Psoas muscle (tissue), 8 donors: ENCODE results near the gene TAOK3. TPM values are rescaled to one million over a fixed set of nuclear protein-coding genes. Genes with fewer than 3 reads are reported as not detected.
"Not testable (repeated sequence)": the region's sequence is repeated elsewhere in the genome, so short reads cannot be mapped to it uniquely, and the experiment has no call there.

Experiments
- ATAC-seq, 4 donors: fragments of 200-7000 bp; cut with Tn5 transposase; one replicate each; pipeline ENCODE4 v1.9.1; 2020; ENCODE audit warnings: moderate library complexity in 3 of 4, mild to moderate bottlenecking in 2 of 4
- DNase-seq, 2 donors: peaks; one replicate each; pipeline ENCODE4 v3.0.0-alpha.2; 2020
- H3K27ac ChIP-seq: fragments of 200-600 bp; one replicate; pipeline ENCODE4 v1.8.0; 2022
- H3K27me3 ChIP-seq, 3 donors: fragments of 200-600 bp in 1 of 3; one replicate each; pipeline versions ENCODE4 v1.6.1 to v1.8.0; 2013 to 2022; ENCODE audit warnings: low read length in 2 of 3, mild to moderate bottlenecking in 2 of 3, moderate library complexity in 1 of 3; ENCODE audit not compliant: insufficient read depth in 3 of 3
- H3K36me3 ChIP-seq, 2 donors: fragments of 200-600 bp in 1 of 2; one replicate each; pipeline versions ENCODE4 v1.6.1 to v1.8.0; 2013 to 2022; ENCODE audit warnings: low read depth in 1 of 2, mild to moderate bottlenecking in 1 of 2, moderate library complexity in 1 of 2; ENCODE audit not compliant: insufficient read depth in 1 of 2
- H3K4me1 ChIP-seq: fragments of 200-600 bp; one replicate; pipeline ENCODE4 v1.8.0; 2022
- H3K4me3 ChIP-seq: fragments of 200-600 bp; one replicate; pipeline ENCODE4 v1.8.0; 2022; ENCODE audit warnings: mild to moderate bottlenecking
- H3K9me3 ChIP-seq: fragments of 200-600 bp; one replicate; pipeline ENCODE4 v1.8.0; 2022
- WGBS, 3 donors: extraction: QIAGEN DNeasy Blood & Tissue Kit; methylation state at CpG; one replicate each; pipeline versions ENCODE4 v1.1.6 to v1.1.7; 2013; 5-methylcytosine and 5-hydroxymethylcytosine counted together
- intact Hi-C, 2 donors: fragments of 100-400 bp; cut with DNase I; formaldehyde crosslinking; loops; one replicate each; pipeline versions ENCODE4 v1.11.0 to v1.14.2; 2022
- polyA plus RNA-seq, 3 donors: library from polyadenylated mRNA; stranded (reverse); fragments of 200-250 nt; gene quantifications; one replicate each; pipeline ENCODE4 v1.2.3, GENCODE V29; 2013
- total RNA-seq, 4 donors: library from RNA; stranded (reverse); fragmentation: NEBNext Ultra II Directional in 2 of 4; extraction: Animal tissue kit (Norgen Biotek cat#: 25700) in 2 of 4; gene quantifications; one replicate each; pipeline versions ENCODE4 v1.2.1 to v1.2.4, GENCODE V29; 2021 to 2023
- TF ChIP-seq, protein P1 (sequence below): fragments of 200-600 bp; IDR thresholded peaks from one replicate; pipeline ENCODE4 v1.8.0; 2022; ENCODE audit warnings: antibody characterized with exemption
- donor health status: healthy with polysubstance abuse.
- donor health status: DM: no; HTN: no; CAD: no; lungs with moderate emphysema.
- donor health status: Bipolar disorder and iron deficiency.
- donor health status: healthy.
- donor health status: DM: yes; HTN: yes; CAD: no.
- donor health status: DM: no; HTN: no; CAD: no.
- donor health status: DM: no; HTN: no; CAD: no.
- donor health status: DM: yes; HTN: yes; CAD: no.

The TAOK3 gene
- total and polyA plus RNA-seq, 7 donors, result 6.5 to 22.2 (median 18.2) TPM

DNA sequence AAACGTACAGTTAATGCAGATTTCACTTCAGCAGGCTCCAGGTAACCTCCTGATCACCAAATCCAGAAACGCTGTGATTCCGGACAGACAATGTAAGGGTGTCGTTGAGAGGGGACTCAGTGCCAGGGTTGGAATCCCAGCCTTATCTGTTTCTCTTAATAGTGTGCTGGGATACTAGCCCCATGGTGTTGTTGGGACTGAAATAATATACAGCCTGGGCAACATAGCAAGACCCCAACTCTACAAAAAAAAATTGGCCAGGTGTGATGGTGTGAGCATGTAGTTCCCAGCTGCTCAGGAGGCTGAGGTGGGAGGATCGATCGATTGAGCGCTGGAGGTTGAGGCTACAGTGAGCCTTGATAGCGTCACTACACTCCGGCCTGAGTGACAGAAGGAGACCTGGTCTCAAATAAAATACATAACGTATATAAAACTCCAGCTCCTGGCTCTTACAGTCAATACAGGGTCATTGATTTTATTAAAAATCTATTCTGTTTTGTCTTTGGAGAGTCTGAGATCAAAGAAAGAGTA lies 235.5 kb downstream of the TAOK3 start:
- TF ChIP-seq, protein P1, sequence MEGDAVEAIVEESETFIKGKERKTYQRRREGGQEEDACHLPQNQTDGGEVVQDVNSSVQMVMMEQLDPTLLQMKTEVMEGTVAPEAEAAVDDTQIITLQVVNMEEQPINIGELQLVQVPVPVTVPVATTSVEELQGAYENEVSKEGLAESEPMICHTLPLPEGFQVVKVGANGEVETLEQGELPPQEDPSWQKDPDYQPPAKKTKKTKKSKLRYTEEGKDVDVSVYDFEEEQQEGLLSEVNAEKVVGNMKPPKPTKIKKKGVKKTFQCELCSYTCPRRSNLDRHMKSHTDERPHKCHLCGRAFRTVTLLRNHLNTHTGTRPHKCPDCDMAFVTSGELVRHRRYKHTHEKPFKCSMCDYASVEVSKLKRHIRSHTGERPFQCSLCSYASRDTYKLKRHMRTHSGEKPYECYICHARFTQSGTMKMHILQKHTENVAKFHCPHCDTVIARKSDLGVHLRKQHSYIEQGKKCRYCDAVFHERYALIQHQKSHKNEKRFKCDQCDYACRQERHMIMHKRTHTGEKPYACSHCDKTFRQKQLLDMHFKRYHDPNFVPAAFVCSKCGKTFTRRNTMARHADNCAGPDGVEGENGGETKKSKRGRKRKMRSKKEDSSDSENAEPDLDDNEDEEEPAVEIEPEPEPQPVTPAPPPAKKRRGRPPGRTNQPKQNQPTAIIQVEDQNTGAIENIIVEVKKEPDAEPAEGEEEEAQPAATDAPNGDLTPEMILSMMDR, result no peak
- H3K4me1 ChIP-seq, result peaks cover 8% of the 10 kb centered on the region
- H3K27ac ChIP-seq, result peak overlapping the region; percentile 90
- no peaks in the 10 kb centered on the region for H3K9me3 ChIP-seq
- no peaks in the 10 kb centered on the region for H3K27me3 ChIP-seq
- no peak for DNase-seq
- intact Hi-C loops, result no loop called here
- H3K4me3 ChIP-seq, result peak overlapping the region; percentile 92
- H3K36me3 ChIP-seq, result peaks cover 9 to 45% of the 10 kb centered on the region in 2 donors
- no peak for ATAC-seq
- 71 to 88% (median 77%) methylated on average over 10 of the region's 10 CpGs for WGBS, 3 donors

DNA sequence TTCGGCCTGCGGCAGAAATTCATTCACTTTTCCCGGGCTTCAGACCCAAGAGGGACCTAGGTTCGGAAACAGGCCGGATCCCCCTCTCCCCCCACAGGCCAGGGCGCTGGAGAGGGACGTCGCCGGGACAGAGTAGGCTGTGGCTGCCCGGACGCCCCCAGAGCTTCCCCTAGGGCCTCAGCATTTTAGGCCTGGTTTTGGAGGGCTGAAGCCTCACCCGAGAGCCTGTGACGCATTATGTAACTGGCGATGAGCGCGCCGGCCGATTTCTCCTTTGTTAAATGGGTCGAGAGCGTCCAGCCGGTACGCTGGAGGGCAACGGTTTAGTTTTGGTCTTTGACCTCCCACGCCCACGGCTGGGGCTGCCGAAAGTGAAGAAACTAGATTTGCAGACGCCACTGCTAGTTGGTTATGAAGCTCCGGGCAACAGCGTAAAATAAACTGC lies 236.1 kb downstream of the TAOK3 start:
- Histone ChIP-seq H3K27ac (peak overlapping the region; percentile 90), H3K27me3 (no peaks in the 10 kb centered on the region), H3K4me3 (peak overlapping the region; percentile 92), H3K36me3 (peaks cover 9 to 39% of the 10 kb centered on the region in 2 donors), H3K4me1 (peaks cover 8% of the 10 kb centered on the region), H3K9me3 (no peaks in the 10 kb centered on the region)
- DNase-seq (peak; percentile 49 to 74), ATAC-seq (peak; percentile 29 to 58 (median 40))
- 1 to 3% (median 2%) methylated on average over 27 to 29 of the region's 29 CpGs for WGBS, 3 donors
- TF ChIP-seq, protein P1, result no peak
- intact Hi-C loops, result no loop called here

DNA sequence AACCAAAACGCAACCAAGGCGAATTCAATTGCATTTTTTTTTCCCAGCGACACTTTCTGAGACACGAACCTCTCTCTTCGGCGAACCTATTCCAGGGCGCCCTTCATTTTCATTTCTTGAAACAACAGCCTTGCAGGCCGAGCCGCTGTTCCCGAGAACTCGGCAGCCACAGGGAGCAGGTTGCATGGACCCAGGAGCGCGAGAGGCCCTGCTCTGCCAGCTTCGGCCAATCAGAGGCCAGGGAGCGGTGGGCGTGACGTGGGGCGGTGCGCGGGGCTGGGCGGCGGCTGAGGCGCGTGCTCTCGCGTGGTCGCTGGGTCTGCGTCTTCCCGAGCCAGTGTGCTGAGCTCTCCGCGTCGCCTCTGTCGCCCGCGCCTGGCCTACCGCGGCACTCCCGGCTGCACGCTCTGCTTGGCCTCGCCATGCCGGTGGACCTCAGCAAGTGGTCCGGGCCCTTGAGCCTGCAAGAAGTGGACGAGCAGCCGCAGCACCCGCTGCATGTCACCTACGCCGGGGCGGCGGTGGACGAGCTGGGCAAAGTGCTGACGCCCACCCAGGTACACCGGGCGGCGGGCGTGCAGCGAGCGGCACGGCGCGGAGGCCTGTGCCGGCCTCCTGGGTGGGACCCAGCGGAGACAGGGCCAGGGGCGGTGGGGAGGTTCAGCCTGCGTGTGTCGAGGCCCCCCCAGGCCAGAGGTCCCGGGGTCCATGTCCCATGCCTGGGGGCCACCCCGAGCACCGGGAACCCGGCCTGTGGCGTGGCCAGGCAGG lies 236.7 kb downstream of the TAOK3 start, which contains the start of gene PEBP1:
TSS of gene PEBP1 (plus strand) at position 337 of the 771 bp plus-strand sequence. CDS start at position 423, 86 bp downstream.
- peak within 1 kb of the TSS; percentile 92 for H3K4me3 ChIP-seq
- 0 to 1% (median 1%) methylated on average over 52 to 70 of the region's 70 CpGs for WGBS, 3 donors
- intact Hi-C loops, result no loop called here
- peaks cover 8% of the 10 kb centered on the region for H3K4me1 ChIP-seq
- peak; percentile 94 to 98 (median 96) for ATAC-seq
- H3K27me3 ChIP-seq, result no peaks in the 10 kb centered on the region
- TF ChIP-seq, protein P1, result no peak
- H3K36me3 ChIP-seq, result peaks cover 6 to 33% of the 10 kb centered on the region in 2 donors
- no peaks in the 10 kb centered on the region for H3K9me3 ChIP-seq
- peak; percentile 95 to 97 for DNase-seq
- H3K27ac ChIP-seq, result peak within 1 kb of the TSS; percentile 90

DNA sequence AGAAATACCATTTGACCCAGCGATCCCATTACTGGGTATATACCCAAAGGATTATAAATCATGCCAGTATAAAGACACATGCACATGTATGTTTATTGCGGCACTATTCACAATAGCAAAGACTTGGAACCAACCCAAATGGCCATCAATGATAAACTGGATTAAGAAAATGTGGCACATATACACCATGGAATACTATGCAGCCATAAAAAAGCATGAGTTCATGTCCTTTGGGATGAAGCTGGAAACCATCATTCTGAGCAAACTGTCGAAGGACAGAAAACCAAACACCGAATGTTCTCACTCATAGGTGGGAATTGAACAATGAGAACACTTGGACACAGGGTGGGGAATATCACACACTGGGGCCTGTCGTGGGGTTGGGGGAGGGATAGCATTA lies 243.3 kb downstream of the TAOK3 start:
- intact Hi-C loops, result loop anchor here in 1 of 2 donors (10.0 kb wide), 1 partner anchor 245 kb away; the partner anchor contains the start of genes SUDS3 and TAOK3
- DNase-seq, H3K4me3 ChIP-seq, ATAC-seq, H3K36me3 ChIP-seq, H3K27me3 ChIP-seq, H3K4me1 ChIP-seq, H3K9me3 ChIP-seq, H3K27ac ChIP-seq: not testable (repeated sequence)
- 97 to 98% (median 97%) methylated on average over 5 of the region's 5 CpGs for whole genome bisulfite sequencing, 3 donors

DNA sequence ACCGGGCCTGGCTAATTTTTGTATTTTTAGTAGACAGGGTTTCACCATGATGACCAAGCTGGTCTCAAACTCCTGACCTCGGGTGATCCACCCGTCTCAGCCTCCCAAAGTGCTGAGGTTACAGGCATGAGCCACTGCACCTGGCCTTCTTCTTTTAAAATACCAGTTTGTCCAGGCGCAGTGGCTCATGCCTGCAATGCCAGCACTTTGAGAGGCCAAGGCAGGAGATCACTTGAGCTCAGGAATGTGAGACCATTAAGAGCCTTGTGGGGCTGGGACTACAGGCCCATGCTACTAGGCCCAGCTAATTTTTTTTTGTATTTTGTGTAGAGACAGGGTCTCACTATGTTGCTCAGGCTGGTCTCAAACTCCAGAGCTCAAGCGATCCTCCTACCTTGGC lies 244.8 kb downstream of the TAOK3 start:
- intact Hi-C loops, result loop anchor here in 1 of 2 donors (10.0 kb wide), 1 partner anchor 247 kb away; the partner anchor contains the start of genes SUDS3 and TAOK3
- H3K4me3 ChIP-seq, result no peak overlapping the region
- TF ChIP-seq, protein P1, result no peak
- ATAC-seq, result no peak
- DNase-seq, result no peak
- H3K36me3 ChIP-seq, result no peaks in the 10 kb centered on the region
- H3K27ac ChIP-seq, result no peak overlapping the region
- 88 to 96% (median 92%) methylated on average over 5 of the region's 5 CpGs for WGBS, 3 donors
- no peaks in the 10 kb centered on the region for H3K4me1 ChIP-seq
- no peaks in the 10 kb centered on the region for H3K9me3 ChIP-seq
- H3K27me3 ChIP-seq, result no peaks in the 10 kb centered on the region
